ENCODE results near the gene FA2H. TPM values are rescaled to one million over a fixed set of nuclear protein-coding genes. Genes with fewer than 3 reads are reported as not detected.

FA2H gene
- total RNA-seq, 2 donors from 2014 or later: 0.35 TPM; not detected in 1

- DNase-seq (ENCODE audit: low spot score): no peak
- no peaks in the 10 kb centered on the region for H3K4me1 ChIP-seq
Measured at GRCh38 chr16:74731853-74732477, 42.7 kb downstream of the FA2H start.

GRCh38 chr16:74729783-74730683 lies 44.6 kb downstream of the FA2H start:
- no peak for TF ChIP-seq CTCF (IDR thresholded peaks at IDR 0.05)
- H3K4me1 ChIP-seq: no peaks in the 10 kb centered on the region
- H3K4me3 ChIP-seq: no peak overlapping the region
- no peaks in the 10 kb centered on the region for H3K27me3 ChIP-seq
- H3K9me3 ChIP-seq: peaks cover 0 to 11% of the 10 kb centered on the region in 2 donors
- no peak for DNase-seq (ENCODE audit: low spot score)
- H3K36me3 ChIP-seq: no peaks in the 10 kb centered on the region
- no peak overlapping the region for H3K27ac ChIP-seq

More at GRCh38 chr16:74731853-74732477, 42.7 kb downstream of the FA2H start:
- no peak overlapping the region for H3K27ac ChIP-seq
- no peak overlapping the region for H3K4me3 ChIP-seq
- H3K36me3 ChIP-seq: no peaks in the 10 kb centered on the region
- no peak for TF ChIP-seq CTCF (IDR thresholded peaks at IDR 0.05)
- peaks cover 0 to 6% of the 10 kb centered on the region in 2 donors for H3K9me3 ChIP-seq
- no peaks in the 10 kb centered on the region for H3K27me3 ChIP-seq

- Histone ChIP-seq H3K4me1 (no peaks in the 10 kb centered on the region), H3K9me3 (peaks cover 0 to 11% of the 10 kb centered on the region in 2 donors), H3K27ac (no peak overlapping the region), H3K36me3 (no peaks in the 10 kb centered on the region), H3K4me3 (no peak overlapping the region), H3K27me3 (no peaks in the 10 kb centered on the region)
- no peak for TF ChIP-seq CTCF (IDR thresholded peaks at IDR 0.05)
- DNase-seq (ENCODE audit: low spot score): no peak
Measured at GRCh38 chr16:74727903-74728302, 46.7 kb downstream of the FA2H start.

GRCh38 chr16:74726716-74727115 lies 47.9 kb downstream of the FA2H start:
- no peak for DNase-seq (ENCODE audit: low spot score)
- H3K4me3 ChIP-seq: no peak overlapping the region
- no peaks in the 10 kb centered on the region for H3K4me1 ChIP-seq
- H3K36me3 ChIP-seq: no peaks in the 10 kb centered on the region
- H3K27me3 ChIP-seq: no peaks in the 10 kb centered on the region
- TF ChIP-seq CTCF (IDR thresholded peaks at IDR 0.05): no peak
- H3K9me3 ChIP-seq: peaks cover 0 to 11% of the 10 kb centered on the region in 2 donors
- H3K27ac ChIP-seq: no peak overlapping the region

GRCh38 chr16:74725651-74726455 lies 48.8 kb downstream of the FA2H start:
- Histone ChIP-seq H3K4me3 (no peak overlapping the region), H3K4me1 (no peaks in the 10 kb centered on the region), H3K36me3 (no peaks in the 10 kb centered on the region), H3K9me3 (peaks cover 0 to 11% of the 10 kb centered on the region in 2 donors), H3K27ac (no peak overlapping the region), H3K27me3 (no peaks in the 10 kb centered on the region)
- no peak for TF ChIP-seq CTCF (IDR thresholded peaks at IDR 0.05)
- no peak for DNase-seq (ENCODE audit: low spot score)

All from right atrium auricular region (tissue), 2 donors.